ENCODE data around the gene POLR2C.
"Not testable (repeated sequence)": the region's sequence is repeated elsewhere in the genome, so short reads cannot be mapped to it uniquely, and the experiment has no call there.

Gene POLR2C

GRCh38 chr16:57479976-57480753 lies 17.7 kb downstream of the POLR2C start:
- DNase-seq = no peak

DNA sequence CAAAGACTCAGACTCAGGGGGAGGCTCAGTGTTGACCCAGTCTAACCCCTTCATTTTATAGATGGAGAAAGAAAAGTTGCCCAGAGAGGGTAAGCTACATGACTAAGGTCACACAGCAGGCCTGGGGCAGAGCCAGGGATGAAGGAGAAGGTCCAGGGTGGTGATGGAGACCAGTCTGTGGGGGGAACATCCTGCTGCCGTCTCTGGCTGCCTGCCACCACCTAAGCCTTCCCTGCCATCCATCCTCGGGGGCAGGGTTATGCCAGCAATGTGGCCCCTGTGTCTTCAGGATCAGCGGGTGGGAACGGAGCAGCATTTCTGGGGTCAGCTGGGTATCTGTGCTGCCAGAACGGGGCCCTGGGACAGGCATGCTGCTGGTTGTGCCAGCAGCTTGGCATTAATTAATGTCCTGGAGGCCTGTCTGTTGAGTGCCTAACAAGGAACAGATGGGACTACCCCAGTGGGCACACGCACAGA lies 18.3 kb downstream of the POLR2C start:
- no peak for DNase-seq

DNA sequence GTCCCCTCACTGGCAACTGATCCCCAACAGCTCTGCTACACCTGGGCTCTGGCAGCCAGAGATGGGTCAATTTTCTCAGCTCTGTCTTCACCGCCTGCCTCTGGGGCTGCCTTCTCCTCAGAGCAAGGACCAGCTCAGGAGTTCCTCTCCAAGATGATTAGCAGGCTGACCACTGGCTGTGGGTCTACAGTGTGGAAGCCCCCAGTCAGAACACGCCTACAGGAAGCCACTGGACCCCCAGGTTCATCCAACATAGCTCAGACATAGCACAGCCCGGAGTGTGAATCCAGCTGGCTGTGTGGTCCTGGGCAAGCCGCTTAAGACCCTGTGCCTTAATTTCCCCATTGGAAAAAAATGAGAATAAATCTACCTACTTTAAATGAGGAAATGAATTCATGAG lies 18.9 kb downstream of the POLR2C start:
- DNase-seq = no peak

DNA sequence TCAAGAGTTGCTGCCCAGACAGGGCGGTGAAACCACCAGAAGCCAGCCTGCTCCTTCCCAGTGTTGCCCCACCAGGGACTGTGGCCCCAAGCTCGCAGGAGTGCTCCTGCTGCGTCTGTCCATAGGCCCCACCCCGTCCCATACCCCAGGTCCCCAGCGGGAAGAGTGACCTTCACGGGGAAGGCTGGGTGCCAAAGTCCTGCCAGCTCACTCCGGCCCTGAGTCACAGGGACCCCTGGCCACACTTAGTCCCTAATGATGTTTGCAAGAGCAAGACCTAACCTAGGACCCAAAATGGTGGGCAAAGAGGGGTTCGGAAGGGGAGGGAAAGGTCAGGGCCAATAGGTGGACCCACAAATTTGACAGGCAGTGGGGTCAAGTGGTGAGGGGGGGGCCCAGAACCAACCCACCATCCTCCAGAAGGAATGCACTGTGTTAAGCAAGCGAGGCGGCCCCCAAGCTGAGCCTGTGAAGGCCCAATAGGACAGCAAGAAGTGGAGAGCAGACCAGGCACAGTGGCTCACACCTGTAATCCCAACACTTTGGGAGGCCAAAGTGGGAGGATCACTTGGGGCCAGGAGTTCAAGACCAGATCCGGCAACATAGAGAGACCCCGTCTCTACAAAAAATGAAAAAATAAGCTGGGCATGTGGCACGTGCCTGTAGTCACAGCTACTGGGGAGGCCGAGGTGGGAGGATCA lies 20.5 kb downstream of the POLR2C start:
- no peak for DNase-seq

GRCh38 chr16:57483725-57484514 lies 21.4 kb downstream of the POLR2C start:
- no peak for DNase-seq

- no peak for DNase-seq
Observed at GRCh38 chr16:57484515-57485005, 22.1 kb downstream of the POLR2C start.

- DNase-seq = no peak
Observed at GRCh38 chr16:57485091-57485915, 22.8 kb downstream of the POLR2C start.

GRCh38 chr16:57485916-57486857 lies 23.7 kb downstream of the POLR2C start, which contains the start of gene DOK4:
Gene DOK4, minus strand, starts transcription at chr16:57486493. Its CDS starts 6,986 bp downstream, at chr16:57479507.
- DNase-seq = peak; percentile 55

- no peak for DNase-seq
Observed at GRCh38 chr16:57486858-57487834, 24.7 kb downstream of the POLR2C start.

DNA sequence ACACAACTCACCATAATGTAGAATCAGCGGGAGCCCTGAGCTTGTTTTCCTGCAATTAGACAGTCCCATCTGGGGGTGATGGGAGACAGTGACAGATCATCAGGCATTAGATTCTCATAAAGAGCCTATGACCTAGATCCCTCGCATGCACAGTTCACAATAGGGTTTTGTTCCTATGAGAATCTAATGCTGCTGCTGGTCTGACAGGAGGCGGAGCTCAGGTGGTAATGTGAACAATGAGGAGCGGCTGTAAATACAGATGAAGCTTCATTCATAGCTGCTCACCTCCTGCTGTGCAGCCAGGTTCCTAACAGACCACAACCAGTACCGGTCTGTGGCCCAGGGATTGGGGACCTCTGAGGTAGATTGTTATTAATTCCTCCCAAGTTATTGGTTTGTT lies 26.8 kb downstream of the POLR2C start:
- no peak for DNase-seq

DNA sequence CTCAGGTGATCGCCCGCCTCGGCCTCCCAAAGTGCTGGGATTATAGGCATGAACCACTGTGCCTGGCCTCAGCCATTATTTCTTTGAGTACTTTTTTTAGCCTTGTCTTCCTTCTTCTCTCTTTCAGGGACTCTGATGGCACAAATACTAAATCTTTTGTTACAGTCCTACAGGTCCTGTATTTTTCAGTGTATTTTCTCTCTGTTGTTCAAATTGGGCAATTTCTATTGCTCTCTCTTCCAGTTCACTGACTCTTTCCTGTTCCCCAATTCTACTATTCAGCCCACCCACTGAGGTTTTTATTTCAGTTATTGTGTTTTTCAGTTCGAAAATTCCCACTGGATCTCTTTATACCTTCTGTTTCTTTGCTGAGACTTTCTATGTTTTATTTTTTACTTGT lies 31.3 kb downstream of the POLR2C start:
- no peak for DNase-seq

DNA sequence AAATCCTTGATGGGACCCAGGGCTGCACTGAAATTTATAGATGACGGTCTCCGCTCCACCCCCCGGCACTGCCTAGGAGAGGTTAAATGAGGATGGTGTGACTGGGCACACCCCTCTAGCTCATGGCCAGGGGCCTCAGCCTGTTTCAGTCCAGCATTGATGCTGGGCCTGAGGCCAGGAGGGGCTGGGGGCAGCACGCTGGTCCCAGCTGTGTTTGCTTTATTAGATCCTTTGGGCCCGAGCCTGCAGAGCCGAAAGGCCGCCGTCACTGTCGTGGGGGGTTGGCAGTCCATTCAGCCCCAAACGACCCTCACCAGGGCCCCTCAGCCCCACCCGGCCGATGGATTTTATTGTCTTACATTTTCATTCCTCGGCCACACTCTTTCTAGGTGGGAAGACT lies 34.6 kb downstream of the POLR2C start:
- DNase-seq = no peak

DNA sequence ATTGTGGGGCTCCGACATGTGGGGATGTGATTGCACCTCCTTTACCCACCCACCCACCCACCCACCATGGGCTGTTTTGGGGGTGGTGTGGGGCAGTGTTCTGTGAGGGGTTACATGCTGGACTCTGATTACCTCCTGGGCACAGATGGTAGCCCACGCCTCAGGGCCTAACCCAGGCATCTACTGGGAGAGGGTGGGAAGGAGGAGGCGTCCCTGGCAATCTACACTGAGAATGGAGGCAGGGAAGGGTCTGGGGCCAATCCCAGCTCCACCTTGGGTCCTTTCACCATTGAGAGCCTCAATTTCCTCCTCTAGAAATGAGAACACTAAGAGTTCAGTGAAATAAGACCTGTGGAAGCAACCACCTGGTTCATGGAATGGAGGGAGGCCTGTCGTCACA lies 35.6 kb downstream of the POLR2C start:
- no peak for DNase-seq

DNA sequence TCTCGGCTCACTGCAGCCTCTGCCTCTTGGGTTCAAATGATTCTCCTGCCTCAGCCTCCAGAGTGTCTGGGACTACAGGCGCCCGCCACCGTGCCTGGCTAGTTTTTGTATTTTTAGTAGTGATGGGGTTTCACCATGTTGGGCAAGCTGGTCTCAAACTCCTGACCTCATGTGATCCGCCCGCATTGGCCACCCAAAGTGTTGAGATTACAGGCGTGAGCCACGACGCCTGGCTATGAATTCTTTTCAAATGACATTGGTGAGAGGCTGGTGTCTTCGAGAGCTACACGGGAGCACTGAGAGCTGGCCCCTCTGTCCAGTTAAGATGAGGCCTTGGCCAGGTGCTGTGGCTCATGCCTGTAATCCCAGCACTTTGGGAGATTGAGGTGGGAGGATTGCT lies 37.5 kb downstream of the POLR2C start:
- not testable (repeated sequence) for DNase-seq

GRCh38 chr16:57500578-57501111 lies 38.2 kb downstream of the POLR2C start:
- DNase-seq = no peak

- no peak for DNase-seq
Observed at GRCh38 chr16:57501492-57501891, 39.0 kb downstream of the POLR2C start.

GRCh38 chr16:57502048-57502775 lies 39.7 kb downstream of the POLR2C start:
- peak; percentile 50 for DNase-seq

- peak; percentile 78 for DNase-seq
Observed at GRCh38 chr16:57503366-57503765, 40.9 kb downstream of the POLR2C start.

- no peak for DNase-seq
Observed at GRCh38 chr16:57504001-57504400, 41.5 kb downstream of the POLR2C start.

Data from COR-L47 (cell line).